Measurements from ENCODE around the gene SHQ1. TPM values are rescaled to one million over a fixed set of nuclear protein-coding genes. Genes with fewer than 3 reads are reported as not detected.
"Not testable (repeated sequence)": the region's sequence is repeated elsewhere in the genome, so short reads cannot be mapped to it uniquely, and the experiment has no call there.

The SHQ1 gene
- total RNA-seq, 2 donors from 2014 or later = 16.5 to 19.5 TPM

GRCh38 chr3:72797773-72798543 is 50.3 kb downstream of the SHQ1 start:
- DNase-seq (ENCODE audit: low spot score) = no peak
- peak overlapping the region; percentile 18 to 65 for H3K27ac ChIP-seq
- H3K27me3 ChIP-seq = no peaks in the 10 kb centered on the region

GRCh38 chr3:72794079-72794478 is 54.2 kb downstream of the SHQ1 start:
- peaks cover 0 to 15% of the 10 kb centered on the region in 2 donors for H3K4me1 ChIP-seq
- DNase-seq (ENCODE audit: low spot score) = no peak
- no peak for TF ChIP-seq CTCF (IDR thresholded peaks at IDR 0.05)

More at GRCh38 chr3:72797773-72798543, 50.3 kb downstream of the SHQ1 start:
- H3K36me3 ChIP-seq = no peaks in the 10 kb centered on the region
- peaks cover 0 to 15% of the 10 kb centered on the region in 2 donors for H3K4me1 ChIP-seq
- no peak overlapping the region for H3K4me3 ChIP-seq
- TF ChIP-seq CTCF (IDR thresholded peaks at IDR 0.05) = no peak
- no peaks in the 10 kb centered on the region for H3K9me3 ChIP-seq

DNA sequence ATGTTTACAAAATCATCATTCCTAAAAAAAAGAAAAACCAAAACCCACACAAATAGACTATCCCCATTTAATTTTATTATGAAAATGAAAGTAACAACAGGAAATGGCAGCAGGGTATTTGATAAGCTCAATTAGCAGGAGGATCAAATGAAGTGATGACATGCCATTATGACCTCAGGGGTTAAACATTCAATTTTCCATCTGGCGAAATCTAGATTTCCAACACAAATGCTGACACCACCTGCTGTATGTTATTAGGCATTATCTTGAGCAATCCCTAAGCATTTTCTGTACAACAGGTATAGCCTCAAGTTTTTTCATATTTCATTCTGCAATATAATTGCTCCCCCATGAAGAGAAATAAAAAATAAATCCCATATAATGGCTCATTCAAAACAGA is 57.1 kb downstream of the SHQ1 start:
- H3K36me3 ChIP-seq = no peaks in the 10 kb centered on the region
- H3K9me3 ChIP-seq = no peaks in the 10 kb centered on the region
- no peak overlapping the region for H3K4me3 ChIP-seq
- DNase-seq (ENCODE audit: low spot score) = no peak
- H3K27me3 ChIP-seq = no peaks in the 10 kb centered on the region
- TF ChIP-seq CTCF (IDR thresholded peaks at IDR 0.05) = no peak
- H3K27ac ChIP-seq = no peak overlapping the region
- H3K4me1 ChIP-seq = no peaks in the 10 kb centered on the region

More at GRCh38 chr3:72794079-72794478, 54.2 kb downstream of the SHQ1 start:
- no peak overlapping the region for H3K27ac ChIP-seq
- no peaks in the 10 kb centered on the region for H3K9me3 ChIP-seq
- no peaks in the 10 kb centered on the region for H3K36me3 ChIP-seq
- no peak overlapping the region for H3K4me3 ChIP-seq
- no peaks in the 10 kb centered on the region for H3K27me3 ChIP-seq

- H3K36me3 ChIP-seq = peaks cover 3% of the 10 kb centered on the region
- no peaks in the 10 kb centered on the region for H3K27me3 ChIP-seq
- H3K4me1 ChIP-seq = no peaks in the 10 kb centered on the region
- TF ChIP-seq CTCF (IDR thresholded peaks at IDR 0.05) = no peak
- no peaks in the 10 kb centered on the region for H3K9me3 ChIP-seq
- DNase-seq (ENCODE audit: low spot score) = no peak
- H3K27ac ChIP-seq = no peak overlapping the region
- no peak overlapping the region for H3K4me3 ChIP-seq
These were observed 58.5 kb downstream of the SHQ1 start for GRCh38 chr3:72789786-72790185.

- H3K27me3 ChIP-seq; DNase-seq (ENCODE audit: low spot score); H3K9me3 ChIP-seq; H3K36me3 ChIP-seq; H3K4me1 ChIP-seq; H3K27ac ChIP-seq; H3K4me3 ChIP-seq: not testable (repeated sequence)
These were observed 60.0 kb downstream of the SHQ1 start for GRCh38 chr3:72788232-72788631.

DNA sequence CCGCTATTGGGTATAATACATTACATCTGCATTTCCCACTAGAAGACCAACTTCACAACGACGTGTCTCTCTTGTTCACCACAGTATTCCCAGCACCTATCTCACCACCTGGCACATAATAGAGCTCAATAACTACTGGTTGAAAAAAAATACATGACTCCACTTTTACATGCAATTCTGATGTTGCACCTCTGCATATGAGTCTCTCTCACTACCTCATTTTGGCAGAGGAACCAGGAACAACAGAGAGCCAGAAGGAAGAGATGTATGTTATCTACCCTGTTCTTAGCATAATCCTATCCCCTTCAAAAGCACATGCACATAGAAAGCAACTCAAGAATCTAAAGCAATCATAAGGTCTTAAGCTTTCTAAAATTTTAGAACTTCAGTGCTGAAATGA is 61.6 kb downstream of the SHQ1 start:
- DNase-seq (ENCODE audit: low spot score) = no peak
- Histone ChIP-seq H3K4me3 (no peak overlapping the region), H3K27ac (no peak overlapping the region), H3K36me3 (peaks cover 7% of the 10 kb centered on the region), H3K9me3 (no peaks in the 10 kb centered on the region), H3K4me1 (no peaks in the 10 kb centered on the region), H3K27me3 (no peaks in the 10 kb centered on the region)
- TF ChIP-seq CTCF (IDR thresholded peaks at IDR 0.05) = no peak

Measured in right atrium auricular region (tissue), 2 donors.